GM12878 (cell line): Measurements from ENCODE around the gene PSENEN.

ENCODE experiments used
- CEBPB ChIP-seq, 2 experiments: fragments of 150-350 bp in 1 of 2; IDR thresholded peaks; 2 replicates each; pipeline ENCODE4 v1.6.1; 2012 to 2014; ENCODE audit warnings: low read depth in 2 of 2, low read length in 2 of 2, borderline replicate concordance in 1 of 2, inconsistent platforms in 1 of 2
- CTCF ChIP-seq, 3 experiments: IDR thresholded peaks in 2 of 3; conservative IDR thresholded peaks in 1 of 3; 2 replicates each; pipeline ENCODE4 v1.5.1; 2011; ENCODE audit warnings: low read depth in 3 of 3, low read length in 3 of 3, mild to moderate bottlenecking in 3 of 3, control low read depth in 2 of 3, moderate library complexity in 2 of 3, inconsistent platforms in 1 of 3, mixed read lengths in 1 of 3; ENCODE audit not compliant: control insufficient read depth in 2 of 3, insufficient read depth in 1 of 3; ENCODE audit errors: extremely low read depth in 1 of 3
- NBN ChIP-seq: fragments of 450-650 bp; IDR thresholded peaks from 2 replicates; pipeline ENCODE4 v1.6.1; 2016
- YY1 ChIP-seq: IDR thresholded peaks from 2 replicates; pipeline ENCODE4 v1.6.1; 2011; ENCODE audit warnings: low read depth, mild to moderate bottlenecking, low read length

GRCh38 chr19:35713506-35713850, 32.0 kb upstream of the PSENEN start:
- no peak for TF ChIP-seq YY1
- TF ChIP-seq CEBPB (IDR thresholded peaks at IDR 0.05; ENCODE audit: borderline replicate concordance in 1 of 2, low read depth in 2 of 2, low read length in 2 of 2): no peak
- TF ChIP-seq NBN: no peak
- TF ChIP-seq CTCF (IDR thresholded peaks at IDR 0.05 in 2 of 3, conservative IDR thresholded peaks at IDR 0.05 in 1 of 3; ENCODE audit: control insufficient read depth in 2 of 3, extremely low read depth in 1 of 3, insufficient read depth in 1 of 3, low read depth in 3 of 3, low read length in 3 of 3): no peak
